Keratinocyte (primary cell): ENCODE measurements around the gene COPS3.

Experiments
- EZH2 ChIP-seq: IDR thresholded peaks from one replicate; pipeline ENCODE4 v1.6.1; 2012; ENCODE audit warnings: inconsistent platforms, mild to moderate bottlenecking, low read length, moderate library complexity
- TF ChIP-seq, protein P1 (sequence below), 3 experiments: IDR thresholded peaks in 1 of 3; conservative IDR thresholded peaks in 1 of 3; optimal IDR thresholded peaks in 1 of 3; 2 replicates in 2 of 3; 3 replicates in 1 of 3; pipeline versions ENCODE3 to v1.5.1; 2011; ENCODE audit warnings: low read length in 3 of 3, mild to moderate bottlenecking in 3 of 3, moderate library complexity in 2 of 3, control low read depth in 1 of 3, inconsistent platforms in 1 of 3; ENCODE audit not compliant: insufficient read depth in 2 of 3; ENCODE audit errors: extremely low read depth in 1 of 3

DNA sequence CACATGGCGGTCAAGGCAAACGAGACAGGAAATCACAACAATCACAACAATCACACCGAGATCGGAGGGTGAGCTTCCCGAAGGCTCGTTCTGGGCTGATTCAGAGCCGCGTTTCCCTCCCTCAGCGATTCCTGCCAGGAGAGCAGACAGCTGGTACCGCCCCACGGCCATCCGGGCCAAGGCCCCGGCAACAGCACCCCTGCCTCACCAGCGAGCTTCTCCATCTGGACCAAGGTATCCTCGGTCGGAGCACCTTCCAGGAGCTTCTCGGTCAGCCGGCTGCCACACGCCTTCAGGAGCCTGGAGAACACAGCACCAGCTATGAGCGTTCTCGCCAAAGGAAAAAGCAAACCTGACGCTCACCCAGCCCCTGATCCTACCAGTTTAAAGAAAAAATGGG is 59.7 kb downstream of the COPS3 start:
- TF ChIP-seq, protein P1, sequence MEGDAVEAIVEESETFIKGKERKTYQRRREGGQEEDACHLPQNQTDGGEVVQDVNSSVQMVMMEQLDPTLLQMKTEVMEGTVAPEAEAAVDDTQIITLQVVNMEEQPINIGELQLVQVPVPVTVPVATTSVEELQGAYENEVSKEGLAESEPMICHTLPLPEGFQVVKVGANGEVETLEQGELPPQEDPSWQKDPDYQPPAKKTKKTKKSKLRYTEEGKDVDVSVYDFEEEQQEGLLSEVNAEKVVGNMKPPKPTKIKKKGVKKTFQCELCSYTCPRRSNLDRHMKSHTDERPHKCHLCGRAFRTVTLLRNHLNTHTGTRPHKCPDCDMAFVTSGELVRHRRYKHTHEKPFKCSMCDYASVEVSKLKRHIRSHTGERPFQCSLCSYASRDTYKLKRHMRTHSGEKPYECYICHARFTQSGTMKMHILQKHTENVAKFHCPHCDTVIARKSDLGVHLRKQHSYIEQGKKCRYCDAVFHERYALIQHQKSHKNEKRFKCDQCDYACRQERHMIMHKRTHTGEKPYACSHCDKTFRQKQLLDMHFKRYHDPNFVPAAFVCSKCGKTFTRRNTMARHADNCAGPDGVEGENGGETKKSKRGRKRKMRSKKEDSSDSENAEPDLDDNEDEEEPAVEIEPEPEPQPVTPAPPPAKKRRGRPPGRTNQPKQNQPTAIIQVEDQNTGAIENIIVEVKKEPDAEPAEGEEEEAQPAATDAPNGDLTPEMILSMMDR (optimal IDR thresholded peaks at IDR 0.05 in 1 of 3, IDR thresholded peaks at IDR 0.05 in 1 of 3, conservative IDR thresholded peaks at IDR 0.05 in 1 of 3; ENCODE audit: extremely low read depth in 1 of 3, insufficient read depth in 2 of 3, low read length in 3 of 3) = no peak
- no peak for TF ChIP-seq EZH2
